Nephron (organoid): Measurements from ENCODE around the gene BICC1.

ENCODE experiments used
- H3K27ac Mint-ChIP-seq, 3 experiments: 2 replicates each; pipeline ENCODE4 v1.8.0; 2020; ENCODE audit warnings: mixed read lengths in 3 of 3, mild to moderate bottlenecking in 2 of 3, moderate library complexity in 1 of 3
- H3K27me3 Mint-ChIP-seq: 2 replicates; pipeline ENCODE4 v1.8.0; 2021; ENCODE audit warnings: low read depth, mild to moderate bottlenecking, moderate library complexity, mixed read lengths
- H3K36me3 Mint-ChIP-seq: 2 replicates; pipeline ENCODE4 v1.8.0; 2020; ENCODE audit warnings: low read depth, mixed read lengths
- H3K4me1 Mint-ChIP-seq: 2 replicates; pipeline ENCODE4 v1.8.0; 2020; ENCODE audit warnings: mixed read lengths
- H3K4me3 Mint-ChIP-seq, 3 experiments: 2 replicates each; pipeline ENCODE4 v1.8.0; 2020; ENCODE audit warnings: mild to moderate bottlenecking in 3 of 3, mixed read lengths in 3 of 3, moderate library complexity in 2 of 3
- H3K9me3 Mint-ChIP-seq: 2 replicates; pipeline ENCODE4 v1.8.0; 2020; ENCODE audit warnings: mixed read lengths
- TF ChIP-seq, protein P1 (sequence below), 3 experiments: fragments of 200-600 bp; sonication (generic); IDR thresholded peaks; one replicate each; pipeline ENCODE4 v1.5.0; 2021; ENCODE audit warnings: antibody characterized with exemption in 3 of 3; ENCODE audit not compliant: unreplicated experiment in 3 of 3

BICC1 gene

DNA sequence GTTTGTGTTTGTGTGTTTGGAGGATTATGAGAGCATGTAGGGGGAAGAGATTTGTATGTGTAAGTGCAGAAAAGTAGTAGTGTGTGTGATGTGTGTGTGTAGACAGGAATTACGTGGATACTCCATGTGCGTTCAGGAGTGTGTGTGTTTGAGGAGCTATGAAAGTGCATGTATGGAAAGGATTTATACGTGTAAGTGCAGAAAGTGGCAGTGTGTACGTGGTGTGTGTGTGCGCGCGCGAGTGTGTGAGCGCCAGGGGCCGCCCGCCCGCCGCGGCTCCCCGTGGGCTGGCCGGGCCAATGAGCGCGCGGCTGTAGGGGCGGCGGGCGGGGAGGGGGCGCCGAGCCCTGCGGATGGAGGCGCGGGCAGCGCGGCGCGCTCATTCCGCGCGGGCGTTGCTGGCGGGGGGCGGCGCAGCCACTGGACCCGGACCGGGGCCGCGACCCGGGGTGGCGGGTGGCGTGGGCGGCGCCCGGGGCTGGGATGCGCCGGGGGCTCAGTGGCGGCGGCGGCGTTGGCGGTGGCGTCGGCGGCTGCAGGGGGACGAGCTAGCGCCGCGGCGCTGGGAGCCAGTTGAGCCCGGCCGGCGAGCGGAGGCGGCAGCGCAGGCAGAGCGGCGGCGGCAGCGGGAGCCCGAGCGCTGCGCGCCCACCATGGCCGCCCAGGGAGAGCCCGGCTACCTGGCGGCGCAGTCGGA, at the start of gene BICC1:
Gene BICC1, plus strand, starts transcription at position 382 of the 697 bp plus-strand sequence. Its CDS starts 272 bp downstream, at position 654.
- Mint-ChIP-seq H3K4me3 (peak within 1 kb of the TSS; percentile 94 to 98 (median 96)), H3K27ac (peak within 1 kb of the TSS; percentile 93 to 97 (median 94)), H3K27me3 (peaks cover 8% of the 10 kb centered on the region), H3K4me1 (peaks cover 10% of the 10 kb centered on the region), H3K36me3 (no peaks in the 10 kb centered on the region), H3K9me3 (no peaks in the 10 kb centered on the region)
- TF ChIP-seq, protein P1, sequence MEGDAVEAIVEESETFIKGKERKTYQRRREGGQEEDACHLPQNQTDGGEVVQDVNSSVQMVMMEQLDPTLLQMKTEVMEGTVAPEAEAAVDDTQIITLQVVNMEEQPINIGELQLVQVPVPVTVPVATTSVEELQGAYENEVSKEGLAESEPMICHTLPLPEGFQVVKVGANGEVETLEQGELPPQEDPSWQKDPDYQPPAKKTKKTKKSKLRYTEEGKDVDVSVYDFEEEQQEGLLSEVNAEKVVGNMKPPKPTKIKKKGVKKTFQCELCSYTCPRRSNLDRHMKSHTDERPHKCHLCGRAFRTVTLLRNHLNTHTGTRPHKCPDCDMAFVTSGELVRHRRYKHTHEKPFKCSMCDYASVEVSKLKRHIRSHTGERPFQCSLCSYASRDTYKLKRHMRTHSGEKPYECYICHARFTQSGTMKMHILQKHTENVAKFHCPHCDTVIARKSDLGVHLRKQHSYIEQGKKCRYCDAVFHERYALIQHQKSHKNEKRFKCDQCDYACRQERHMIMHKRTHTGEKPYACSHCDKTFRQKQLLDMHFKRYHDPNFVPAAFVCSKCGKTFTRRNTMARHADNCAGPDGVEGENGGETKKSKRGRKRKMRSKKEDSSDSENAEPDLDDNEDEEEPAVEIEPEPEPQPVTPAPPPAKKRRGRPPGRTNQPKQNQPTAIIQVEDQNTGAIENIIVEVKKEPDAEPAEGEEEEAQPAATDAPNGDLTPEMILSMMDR (IDR thresholded peaks at IDR 0.05; ENCODE audit: unreplicated experiment in 3 of 3): no peak

- H3K4me1 Mint-ChIP-seq: peaks cover 3% of the 10 kb centered on the region
- H3K27me3 Mint-ChIP-seq: peaks cover 5% of the 10 kb centered on the region
- peaks cover 14% of the 10 kb centered on the region for H3K9me3 Mint-ChIP-seq
- TF ChIP-seq, protein P1 (IDR thresholded peaks at IDR 0.05; ENCODE audit: unreplicated experiment in 3 of 3): no peak
- H3K4me3 Mint-ChIP-seq: no peak overlapping the region
- no peaks in the 10 kb centered on the region for H3K36me3 Mint-ChIP-seq
- no peak overlapping the region for H3K27ac Mint-ChIP-seq
Measured at GRCh38 chr10:58464956-58465355, 47.7 kb upstream of the BICC1 start.

GRCh38 chr10:58465629-58466028, 47.0 kb upstream of the BICC1 start:
- Mint-ChIP-seq H3K27me3 (peaks cover 5% of the 10 kb centered on the region), H3K4me3 (no peak overlapping the region), H3K36me3 (no peaks in the 10 kb centered on the region), H3K27ac (no peak overlapping the region), H3K9me3 (peaks cover 11% of the 10 kb centered on the region), H3K4me1 (peaks cover 3% of the 10 kb centered on the region)
- TF ChIP-seq, protein P1 (IDR thresholded peaks at IDR 0.05; ENCODE audit: unreplicated experiment in 3 of 3): no peak

GRCh38 chr10:58467931-58468635, 44.6 kb upstream of the BICC1 start:
- TF ChIP-seq, protein P1 (IDR thresholded peaks at IDR 0.05; ENCODE audit: unreplicated experiment in 3 of 3): no peak
- H3K27me3 Mint-ChIP-seq: no peaks in the 10 kb centered on the region
- no peak overlapping the region for H3K4me3 Mint-ChIP-seq
- peaks cover 3% of the 10 kb centered on the region for H3K4me1 Mint-ChIP-seq
- no peaks in the 10 kb centered on the region for H3K36me3 Mint-ChIP-seq
- peaks cover 5% of the 10 kb centered on the region for H3K9me3 Mint-ChIP-seq
- H3K27ac Mint-ChIP-seq: peak overlapping the region in 2 of 3 experiments; percentile 38 to 55

GRCh38 chr10:58473976-58474375, 38.7 kb upstream of the BICC1 start:
- H3K4me3 Mint-ChIP-seq: no peak overlapping the region
- H3K36me3 Mint-ChIP-seq: no peaks in the 10 kb centered on the region
- peaks cover 20% of the 10 kb centered on the region for H3K4me1 Mint-ChIP-seq
- H3K27ac Mint-ChIP-seq: no peak overlapping the region
- no peaks in the 10 kb centered on the region for H3K9me3 Mint-ChIP-seq
- TF ChIP-seq, protein P1 (IDR thresholded peaks at IDR 0.05; ENCODE audit: unreplicated experiment in 3 of 3): no peak
- H3K27me3 Mint-ChIP-seq: no peaks in the 10 kb centered on the region
